GM23248 (cell line): ENCODE measurements around the gene SEMA5B. TPM values are rescaled to one million over a fixed set of nuclear protein-coding genes. Genes with fewer than 3 reads are reported as not detected.

Source experiments
- DNase-seq: peaks from one replicate; pipeline ENCODE4 v3.0.0-alpha.2; 2015
- H2AFZ ChIP-seq: fragments of 200-600 bp; sonication (generic); 2 replicates; pipeline ENCODE4 v1.6.1; 2016; ENCODE audit warnings: antibody characterized with exemption
- H3F3A ChIP-seq: fragments of 200-600 bp; sonication (generic); 2 replicates; pipeline ENCODE4 v1.6.1; 2016; ENCODE audit warnings: mild to moderate bottlenecking, antibody characterized with exemption, mixed run types; ENCODE audit not compliant: insufficient read depth
- H3K27ac ChIP-seq: fragments of 200-600 bp; sonication (generic); 2 replicates; pipeline ENCODE4 v1.5.1; 2016; ENCODE audit warnings: mild to moderate bottlenecking
- H3K27me3 ChIP-seq: fragments of 200-600 bp; sonication (generic); replicated peaks from 2 replicates; pipeline ENCODE4 v1.6.1; 2016; ENCODE audit warnings: mild to moderate bottlenecking; ENCODE audit not compliant: insufficient read depth
- H3K36me3 ChIP-seq: fragments of 200-600 bp; sonication (generic); 2 replicates; pipeline ENCODE4 v1.6.1; 2016; ENCODE audit warnings: low read depth, mild to moderate bottlenecking
- H3K4me1 ChIP-seq: fragments of 200-600 bp; sonication (generic); 2 replicates; pipeline ENCODE4 v1.6.1; 2016; ENCODE audit warnings: mild to moderate bottlenecking; ENCODE audit not compliant: insufficient read depth
- H3K4me2 ChIP-seq: fragments of 200-600 bp; sonication (generic); one replicate; pipeline ENCODE4 v1.6.1; 2016; ENCODE audit warnings: mild to moderate bottlenecking; ENCODE audit not compliant: unreplicated experiment
- H3K4me3 ChIP-seq: fragments of 200-600 bp; sonication (generic); 2 replicates; pipeline ENCODE4 v1.5.1; 2016; ENCODE audit warnings: mild to moderate bottlenecking
- H3K79me2 ChIP-seq: fragments of 200-600 bp; sonication (generic); 2 replicates; pipeline ENCODE4 v1.6.1; 2016; ENCODE audit warnings: mild to moderate bottlenecking; ENCODE audit not compliant: insufficient read depth
- H3K9ac ChIP-seq: fragments of 200-600 bp; sonication (generic); 2 replicates; pipeline ENCODE4 v1.6.1; 2016; ENCODE audit warnings: mild to moderate bottlenecking
- H3K9me2 ChIP-seq: fragments of 200-600 bp; sonication (generic); 2 replicates; pipeline ENCODE4 v1.6.1; 2016; ENCODE audit warnings: mixed run types, mild to moderate bottlenecking, moderate library complexity; ENCODE audit not compliant: insufficient read depth
- H3K9me3 ChIP-seq: fragments of 200-600 bp; sonication (generic); one replicate; pipeline ENCODE4 v1.6.1; 2017; ENCODE audit warnings: low read depth
- H4K20me1 ChIP-seq: fragments of 200-600 bp; sonication (generic); 2 replicates; pipeline ENCODE4 v1.6.0; 2016; ENCODE audit not compliant: insufficient read depth
- EZH2 ChIP-seq: fragments of 200-600 bp; sonication (generic); IDR thresholded peaks from 2 replicates; pipeline ENCODE4 v1.6.1; 2018; ENCODE audit warnings: antibody characterized with exemption, mild to moderate bottlenecking; ENCODE audit not compliant: insufficient read depth, poor library complexity, severe bottlenecking
- EZH2phosphoT487 ChIP-seq: fragments of 200-600 bp; sonication (generic); IDR thresholded peaks from 2 replicates; pipeline ENCODE4 v1.6.1; 2018; ENCODE audit warnings: antibody characterized with exemption, moderate library complexity, mild to moderate bottlenecking, low read depth; ENCODE audit not compliant: insufficient read depth
- WGBS, 2 experiments: methylation state at CpG; one replicate each; pipeline ENCODE4 v1.1.6; 2015 to 2017; ENCODE audit warnings: low lambda C conversion rate in 2 of 2, low coverage in 1 of 2; ENCODE audit errors: missing lambda C conversion rate in 2 of 2; 5-methylcytosine and 5-hydroxymethylcytosine counted together
- in situ Hi-C: fragments of 300-500 bp; cut with MboI; formaldehyde crosslinking; loops from 2 replicates; pipeline ENCODE4 v1.15.0; 2020
- polyA plus RNA-seq: library from polyadenylated mRNA; unstranded; fragments of >200 nt; fragmentation: Nextera tagmentation; extraction: Ambion mirVana; gene quantifications from 2 replicates; pipeline ENCODE4 v1.2.1, GENCODE V29; 2016
- total RNA-seq: library from RNA; depleted of rRNA; stranded (reverse); fragments of >200 nt; shearing (Covaris generic); gene quantifications from 2 replicates; pipeline ENCODE4 v1.2.3, GENCODE V29; 2014

The SEMA5B gene
- total and polyA plus RNA-seq, 2 experiments from 2014 or later: not detected

GRCh38 chr3:122967356-122967755 lies 60.2 kb downstream of the SEMA5B start:
- H2AFZ ChIP-seq: no peak overlapping the region
- H3K4me2 ChIP-seq: no peak overlapping the region
- no peak overlapping the region for H3K9ac ChIP-seq
- WGBS, 2 experiments: 31 to 48% methylated on average over 4 of the region's 4 CpGs
- no peaks in the 10 kb centered on the region for H3K9me3 ChIP-seq
- no peak for DNase-seq
- no peaks in the 10 kb centered on the region for H4K20me1 ChIP-seq
- no peaks in the 10 kb centered on the region for H3F3A ChIP-seq
- H3K36me3 ChIP-seq: no peaks in the 10 kb centered on the region
- H3K27ac ChIP-seq: no peak overlapping the region
- H3K79me2 ChIP-seq: no peaks in the 10 kb centered on the region
- in situ Hi-C loops: no loop called here
- peaks cover 18% of the 10 kb centered on the region for H3K4me1 ChIP-seq
- TF ChIP-seq EZH2: no peak
- no peaks in the 10 kb centered on the region for H3K9me2 ChIP-seq
- H3K27me3 ChIP-seq: peaks cover 57% of the 10 kb centered on the region
- H3K4me3 ChIP-seq: no peak overlapping the region

GRCh38 chr3:122966045-122966444 lies 61.5 kb downstream of the SEMA5B start:
- H3K79me2 ChIP-seq: no peaks in the 10 kb centered on the region
- H3K9me2 ChIP-seq: no peaks in the 10 kb centered on the region
- no peak overlapping the region for H2AFZ ChIP-seq
- H3K27me3 ChIP-seq: peaks cover 56% of the 10 kb centered on the region
- H3K4me1 ChIP-seq: peaks cover 18% of the 10 kb centered on the region
- H3K9me3 ChIP-seq: no peaks in the 10 kb centered on the region
- H3K4me3 ChIP-seq: no peak overlapping the region
- in situ Hi-C loops: no loop called here
- no peak overlapping the region for H3K27ac ChIP-seq
- no peaks in the 10 kb centered on the region for H3F3A ChIP-seq
- H3K36me3 ChIP-seq: no peaks in the 10 kb centered on the region
- H3K9ac ChIP-seq: no peak overlapping the region
- no peak for TF ChIP-seq EZH2phosphoT487
- no peak for TF ChIP-seq EZH2
- H4K20me1 ChIP-seq: no peaks in the 10 kb centered on the region
- H3K4me2 ChIP-seq: no peak overlapping the region
- no peak for DNase-seq

- WGBS, 2 experiments: 34 to 41% methylated on average over 2 of the region's 2 CpGs
- no peaks in the 10 kb centered on the region for H3K36me3 ChIP-seq
- peaks cover 61% of the 10 kb centered on the region for H3K27me3 ChIP-seq
- H3K27ac ChIP-seq: no peak overlapping the region
- in situ Hi-C loops: no loop called here
- no peak overlapping the region for H2AFZ ChIP-seq
- no peaks in the 10 kb centered on the region for H4K20me1 ChIP-seq
- TF ChIP-seq EZH2phosphoT487: no peak
- no peak overlapping the region for H3K4me3 ChIP-seq
- no peak for DNase-seq
- H3K9me3 ChIP-seq: no peaks in the 10 kb centered on the region
- H3K9ac ChIP-seq: no peak overlapping the region
- no peaks in the 10 kb centered on the region for H3K9me2 ChIP-seq
- H3K4me2 ChIP-seq: no peak overlapping the region
- H3K4me1 ChIP-seq: peaks cover 7% of the 10 kb centered on the region
- H3K79me2 ChIP-seq: no peaks in the 10 kb centered on the region
- no peaks in the 10 kb centered on the region for H3F3A ChIP-seq
Observed at GRCh38 chr3:122964811-122965210, 62.8 kb downstream of the SEMA5B start.

GRCh38 chr3:122962149-122962548 lies 65.4 kb downstream of the SEMA5B start:
- Histone ChIP-seq H4K20me1 (no peaks in the 10 kb centered on the region), H3K27ac (no peak overlapping the region), H3K9ac (no peak overlapping the region), H3K4me3 (no peak overlapping the region), H3K36me3 (no peaks in the 10 kb centered on the region), H2AFZ (no peak overlapping the region), H3K4me2 (no peak overlapping the region), H3K4me1 (no peaks in the 10 kb centered on the region), H3F3A (no peaks in the 10 kb centered on the region), H3K79me2 (no peaks in the 10 kb centered on the region), H3K27me3 (peaks cover 79% of the 10 kb centered on the region), H3K9me3 (no peaks in the 10 kb centered on the region), H3K9me2 (no peaks in the 10 kb centered on the region)
- TF ChIP-seq EZH2: no peak
- no peak for TF ChIP-seq EZH2phosphoT487
- 10 to 11% methylated on average over 9 of the region's 9 CpGs for WGBS, 2 experiments
- in situ Hi-C loops: no loop called here
- DNase-seq: peak; percentile 19

DNA sequence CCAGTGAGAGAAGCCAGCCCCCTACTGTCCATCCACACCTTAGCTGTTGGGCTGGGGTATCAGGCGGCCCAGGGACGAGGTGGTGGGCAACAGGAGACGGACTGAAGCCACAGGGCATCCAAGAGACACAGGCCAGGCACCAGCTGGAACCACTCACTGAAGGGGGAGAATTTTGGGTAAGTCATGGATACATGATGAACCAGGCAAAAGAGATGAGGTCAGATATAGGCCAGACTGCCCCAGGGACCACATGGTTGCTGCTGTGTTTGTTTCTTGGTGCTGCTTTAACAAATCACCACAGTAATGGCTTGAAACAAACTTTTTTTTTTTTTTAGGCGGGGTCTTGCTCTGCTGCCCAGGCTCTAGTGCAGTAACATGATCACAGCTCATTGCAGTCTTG lies 66.4 kb downstream of the SEMA5B start:
- Histone ChIP-seq H3F3A (no peaks in the 10 kb centered on the region), H3K9me2 (no peaks in the 10 kb centered on the region), H3K4me1 (no peaks in the 10 kb centered on the region), H3K27me3 (peaks cover 82% of the 10 kb centered on the region), H3K9me3 (no peaks in the 10 kb centered on the region), H3K4me3 (no peak overlapping the region), H3K36me3 (no peaks in the 10 kb centered on the region), H3K27ac (no peak overlapping the region), H4K20me1 (no peaks in the 10 kb centered on the region), H3K9ac (no peak overlapping the region), H2AFZ (no peak overlapping the region), H3K4me2 (no peak overlapping the region), H3K79me2 (no peaks in the 10 kb centered on the region)
- TF ChIP-seq EZH2phosphoT487: no peak
- no peak for TF ChIP-seq EZH2
- DNase-seq: no peak
- in situ Hi-C loops: no loop called here
- WGBS, 2 experiments: 43 to 46% methylated on average over 4 of the region's 4 CpGs
